Hepatocyte (in vitro differentiated cells): ENCODE data around the gene ARHGAP42.

ENCODE experiments used
- CTCF ChIP-seq: fragments of 200-600 bp; sonication (generic); IDR thresholded peaks from 2 replicates; pipeline ENCODE4 v1.5.1; 2016; ENCODE audit warnings: antibody characterized with exemption, mild to moderate bottlenecking; ENCODE audit not compliant: poor library complexity
- EZH2 ChIP-seq: fragments of 200-600 bp; sonication (generic); IDR thresholded peaks from 2 replicates; pipeline ENCODE4 v1.6.1; 2016; ENCODE audit warnings: antibody characterized with exemption, mild to moderate bottlenecking, borderline replicate concordance
- EZH2phosphoT487 ChIP-seq: fragments of 200-600 bp; sonication (generic); IDR thresholded peaks from one replicate; pipeline ENCODE4 v1.6.1; 2018; ENCODE audit warnings: antibody characterized with exemption, mild to moderate bottlenecking, low read depth, moderate library complexity; ENCODE audit not compliant: unreplicated experiment, severe bottlenecking

GRCh38 chr11:100759106-100759505 lies 72.0 kb downstream of the ARHGAP42 start:
- TF ChIP-seq CTCF (no peak), EZH2 (no peak), EZH2phosphoT487 (no peak)
